Measurements from ENCODE around the gene BBOX1.

- no peak for TF ChIP-seq CTCF (conservative IDR thresholded peaks at IDR 0.05)
- no peak for TF ChIP-seq EZH2 (IDR thresholded peaks at IDR 0.05; ENCODE audit: low read depth)
Observed at GRCh38 chr11:27119396-27119795, 78.8 kb downstream of the BBOX1 start.
